CD4-positive, alpha-beta T cell treated with Interleukin-4 for 1 hour (primary cell): ENCODE data around the gene SLC19A1.

Source experiments
- DNase-seq, 2 donors: peaks; one replicate each; pipeline ENCODE4 v3.0.0-alpha.2; 2020 to 2022

The SLC19A1 gene

DNA sequence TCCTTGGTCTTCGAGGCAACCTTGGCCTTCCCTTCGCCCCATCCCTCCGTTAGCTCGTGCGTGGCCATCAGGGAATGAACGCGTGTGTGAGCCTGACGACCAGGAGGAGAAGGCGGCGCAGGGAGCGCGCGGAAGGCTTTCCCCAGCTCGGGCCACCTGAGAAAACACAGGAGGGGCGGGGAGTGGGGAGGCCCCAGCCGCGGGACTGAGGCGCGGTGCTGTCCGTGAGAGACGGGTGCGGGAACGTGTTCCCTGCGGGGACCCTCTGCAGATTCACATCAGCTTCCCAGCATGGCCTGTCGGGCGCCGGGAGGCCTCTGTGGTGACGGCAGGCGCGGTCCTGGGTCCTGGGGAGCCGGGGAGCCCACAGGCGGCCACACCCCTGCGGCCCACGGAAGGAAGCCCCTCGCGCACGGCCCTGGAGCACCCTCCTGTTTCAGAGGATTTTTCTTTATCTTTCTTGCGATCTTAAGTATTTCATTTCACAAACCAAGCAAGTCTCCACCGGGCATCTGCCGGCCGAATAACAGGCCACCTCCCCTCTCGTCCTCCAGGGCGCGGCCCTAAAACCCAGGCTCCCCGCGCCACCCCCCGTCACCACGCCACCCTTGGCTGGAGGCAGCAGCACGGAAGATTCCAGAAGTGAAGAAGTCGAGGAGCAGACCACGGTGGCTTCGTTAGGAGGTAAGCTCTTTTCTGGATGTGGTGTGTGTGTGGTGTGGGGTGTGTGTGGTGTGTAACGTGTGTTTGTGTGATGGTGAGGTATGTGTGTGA is 66.3 kb downstream of the SLC19A1 start:
- no peak for DNase-seq

DNA sequence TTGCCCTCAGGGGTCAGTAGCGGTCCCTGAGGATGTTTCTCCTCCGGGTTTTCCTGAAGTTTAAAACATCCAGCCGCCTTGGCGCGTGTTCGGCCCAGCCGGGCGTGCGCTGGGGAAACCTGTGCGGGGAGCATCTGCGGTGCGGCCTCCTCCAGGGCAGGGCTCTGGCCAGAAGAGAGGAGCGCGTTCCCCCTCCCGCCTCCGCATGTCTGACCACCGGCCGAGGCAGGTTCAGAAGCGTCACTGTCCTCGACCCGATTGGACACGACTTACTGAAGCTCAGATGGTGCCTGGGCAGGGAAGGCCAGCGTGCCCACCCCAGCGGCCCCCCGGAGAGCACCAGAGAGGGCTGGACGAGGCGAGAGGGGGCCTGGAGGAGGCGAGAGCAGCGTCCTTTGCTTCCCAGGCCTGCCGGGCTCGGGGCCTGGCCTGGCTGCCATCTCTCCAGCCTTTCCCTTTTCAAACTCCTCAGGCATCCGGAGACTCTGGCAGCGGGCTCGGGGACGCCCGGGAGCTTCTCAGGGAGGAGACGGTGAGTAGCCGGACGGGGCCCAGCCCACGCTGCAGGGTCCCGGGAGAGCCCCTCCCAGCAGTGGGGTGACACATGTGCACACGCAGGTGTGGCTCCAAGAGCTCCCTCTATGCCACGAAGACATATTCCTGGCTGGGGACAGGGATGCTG is 67.1 kb downstream of the SLC19A1 start:
- no peak for DNase-seq

- no peak for DNase-seq
Observed at GRCh38 chr21:45474323-45474950, 67.8 kb downstream of the SLC19A1 start.

DNA sequence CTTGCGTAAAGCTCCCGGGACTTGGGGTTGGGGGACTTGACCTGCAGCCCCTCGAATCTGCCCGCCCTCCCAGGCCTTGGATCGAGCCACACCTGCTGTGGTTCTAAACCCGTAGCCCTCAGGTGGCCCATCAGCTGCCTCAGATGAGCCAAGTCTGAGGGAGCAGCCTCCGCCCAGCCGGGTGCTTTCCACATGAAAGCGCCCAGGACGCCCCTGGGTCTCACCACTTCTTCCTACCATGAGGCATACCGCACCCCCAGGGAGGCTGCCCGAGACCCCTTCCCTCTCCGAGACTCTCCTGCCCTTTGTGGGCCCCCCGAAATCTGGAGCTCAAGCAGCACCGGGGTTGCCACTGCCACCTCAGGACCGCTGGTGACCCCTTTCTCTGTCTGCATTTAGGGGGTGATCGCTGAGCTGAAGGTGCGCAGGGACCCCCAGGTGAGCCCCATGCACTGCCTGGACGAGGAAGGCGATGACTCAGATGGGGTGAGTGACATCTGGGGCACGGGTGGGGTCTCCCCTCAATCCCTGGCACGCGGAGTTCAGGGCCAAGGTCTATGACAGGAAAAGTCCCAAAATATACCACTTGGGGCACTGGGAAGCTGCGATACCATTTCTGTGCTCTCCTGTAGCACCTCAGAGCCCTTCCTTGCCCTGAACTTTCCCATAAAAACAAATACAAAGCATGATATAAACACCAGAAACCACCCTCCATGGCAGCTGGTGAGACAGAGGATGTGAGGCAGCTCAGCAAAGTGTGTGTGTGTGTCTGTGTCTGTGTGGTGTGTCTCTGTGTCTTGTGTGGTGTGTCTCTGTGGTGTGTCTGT is 68.5 kb downstream of the SLC19A1 start:
- no peak for DNase-seq

- no peak for DNase-seq
Observed at GRCh38 chr21:45472445-45473365, 69.5 kb downstream of the SLC19A1 start.

DNA sequence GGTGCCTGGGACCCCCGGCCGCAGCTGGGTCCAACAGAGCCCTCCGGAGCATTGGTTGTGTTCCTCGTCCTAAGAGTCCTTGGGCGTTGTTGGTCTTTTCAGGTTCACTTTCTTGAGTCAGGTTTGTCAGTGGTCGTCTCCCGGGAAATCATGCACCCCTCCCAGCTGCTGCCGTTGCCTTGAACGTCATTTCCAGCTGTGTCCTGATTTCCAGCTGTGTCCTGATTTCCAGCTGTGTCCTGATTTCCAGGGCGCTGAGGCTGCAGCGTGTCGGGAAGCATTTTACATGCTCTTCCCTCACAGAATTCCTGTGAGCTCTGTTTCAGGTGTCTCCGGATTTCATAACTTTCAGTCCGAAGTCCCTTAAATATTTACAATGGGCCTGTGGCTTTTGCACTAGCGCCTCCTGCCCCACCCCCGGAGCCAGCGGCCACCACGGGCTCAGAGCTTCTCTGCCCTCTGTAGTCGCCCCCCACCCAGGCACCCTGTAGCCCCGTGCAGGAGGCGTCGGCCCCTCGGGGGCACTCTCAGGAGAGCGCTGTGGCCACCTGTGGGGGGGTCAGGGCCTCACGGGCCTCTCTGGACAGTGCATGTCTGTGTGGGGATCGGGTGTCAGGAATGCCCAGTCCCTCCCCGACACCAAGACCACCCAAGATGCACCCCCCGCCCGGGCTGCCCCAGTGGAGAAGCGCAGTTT is 70.6 kb downstream of the SLC19A1 start:
- DNase-seq = no peak

GRCh38 chr21:45470773-45471524 is 71.3 kb downstream of the SLC19A1 start:
- DNase-seq = peak; percentile 31 to 39

- no peak for DNase-seq
Observed at GRCh38 chr21:45470087-45470515, 72.1 kb downstream of the SLC19A1 start.

GRCh38 chr21:45469273-45470086 is 72.8 kb downstream of the SLC19A1 start:
- DNase-seq = no peak

DNA sequence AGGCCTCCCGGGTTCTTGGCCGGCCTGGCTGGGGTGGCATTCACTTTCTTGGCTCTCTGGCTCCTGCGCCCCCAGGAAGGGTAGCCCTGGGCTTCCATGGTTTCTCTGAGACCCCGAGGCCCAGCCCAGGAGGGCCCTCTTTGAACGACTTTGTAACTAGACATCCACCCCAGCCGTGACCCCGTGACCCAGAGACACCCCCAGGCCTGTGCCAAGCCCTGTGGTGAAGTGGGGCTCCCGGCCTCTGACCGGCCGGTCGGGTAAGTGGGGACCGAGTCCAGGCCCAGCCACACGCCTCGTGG is 73.3 kb downstream of the SLC19A1 start:
- DNase-seq = no peak

DNA sequence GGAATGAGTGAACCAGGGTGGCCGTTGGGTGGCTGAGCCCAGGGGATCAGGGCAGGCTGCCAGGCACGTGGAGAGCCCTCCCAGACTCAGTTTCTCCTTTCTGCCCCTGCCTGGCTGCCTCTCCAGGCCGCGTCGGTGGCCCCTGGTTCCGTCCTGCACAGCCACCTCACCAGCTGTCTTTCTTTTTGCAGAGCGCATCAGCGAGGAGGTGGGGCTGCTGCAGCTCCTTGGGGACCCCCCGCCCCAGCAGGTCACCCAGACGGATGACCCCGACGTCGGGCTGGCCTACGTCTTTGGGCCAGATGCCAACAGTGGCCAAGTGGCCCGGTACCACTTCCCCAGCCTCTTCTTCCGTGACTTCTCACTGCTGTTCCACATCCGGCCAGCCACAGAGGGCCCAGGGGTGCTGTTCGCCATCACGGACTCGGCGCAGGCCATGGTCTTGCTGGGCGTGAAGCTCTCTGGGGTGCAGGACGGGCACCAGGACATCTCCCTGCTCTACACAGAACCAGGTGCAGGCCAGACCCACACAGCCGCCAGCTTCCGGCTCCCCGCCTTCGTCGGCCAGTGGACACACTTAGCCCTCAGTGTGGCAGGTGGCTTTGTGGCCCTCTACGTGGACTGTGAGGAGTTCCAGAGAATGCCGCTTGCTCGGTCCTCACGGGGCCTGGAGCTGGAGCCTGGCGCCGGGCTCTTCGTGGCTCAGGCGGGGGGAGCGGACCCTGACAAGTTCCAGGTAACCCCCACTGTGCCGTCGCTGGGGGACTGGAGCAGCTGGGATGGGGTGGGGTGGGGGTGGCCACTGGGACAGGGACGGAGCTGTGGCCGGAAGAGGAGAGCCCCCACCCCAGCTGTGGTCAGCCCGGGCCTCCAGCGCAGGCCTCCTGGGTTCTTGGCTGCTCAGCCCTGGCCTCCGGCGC is 73.9 kb downstream of the SLC19A1 start:
- DNase-seq = no peak

DNA sequence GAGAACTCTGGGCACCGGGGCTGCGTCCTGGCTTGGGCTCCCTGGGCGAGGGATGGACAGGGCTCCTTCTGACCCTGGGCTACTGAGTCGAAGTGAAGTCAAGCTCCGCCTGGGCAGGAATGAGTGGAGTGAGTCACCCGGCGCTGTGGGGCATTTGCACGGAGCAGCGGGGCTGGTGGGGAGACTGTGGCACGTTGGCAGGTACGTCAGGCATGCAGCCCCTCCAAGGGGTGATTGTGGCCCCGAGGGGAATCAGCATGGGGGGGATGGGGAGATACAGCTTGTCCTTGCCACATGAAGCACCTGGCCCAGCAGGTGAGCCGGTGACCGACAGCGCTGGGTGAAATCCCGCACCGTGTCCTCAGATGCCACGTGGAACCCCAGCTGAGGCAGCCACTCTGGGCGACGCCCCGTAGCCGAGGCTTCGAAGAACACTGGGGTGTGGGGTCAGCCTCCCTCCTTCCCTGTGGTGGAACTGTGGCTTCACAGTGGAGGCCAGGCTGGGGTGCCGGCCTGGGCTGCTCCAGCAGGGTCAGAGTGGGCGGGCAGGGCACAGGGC is 74.9 kb downstream of the SLC19A1 start:
- DNase-seq = no peak

GRCh38 chr21:45466330-45467220 is 75.7 kb downstream of the SLC19A1 start:
- no peak for DNase-seq

- DNase-seq = no peak
Observed at GRCh38 chr21:45465611-45466329, 76.5 kb downstream of the SLC19A1 start.

DNA sequence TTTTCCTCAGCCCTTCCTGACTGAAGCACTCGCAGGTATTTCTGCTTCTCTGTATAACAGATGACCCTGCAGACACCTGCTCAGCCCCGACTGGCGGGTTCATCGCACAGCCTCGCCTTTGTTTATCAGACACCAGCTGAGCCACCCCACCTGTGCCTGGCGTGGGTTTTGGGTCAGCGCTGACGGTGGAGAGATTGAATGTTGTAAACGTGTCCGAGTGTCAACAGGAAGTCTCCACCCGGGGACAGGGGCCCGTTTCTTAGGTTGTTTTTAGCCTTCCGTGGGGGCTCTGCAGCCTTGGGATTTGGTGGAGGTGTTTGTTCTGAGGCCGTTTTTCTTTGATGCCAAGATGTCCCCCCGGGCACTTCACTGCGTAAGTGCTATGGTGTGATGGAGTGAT is 77.1 kb downstream of the SLC19A1 start:
- DNase-seq = no peak

- DNase-seq = no peak
Observed at GRCh38 chr21:45464309-45464708, 77.9 kb downstream of the SLC19A1 start.

DNA sequence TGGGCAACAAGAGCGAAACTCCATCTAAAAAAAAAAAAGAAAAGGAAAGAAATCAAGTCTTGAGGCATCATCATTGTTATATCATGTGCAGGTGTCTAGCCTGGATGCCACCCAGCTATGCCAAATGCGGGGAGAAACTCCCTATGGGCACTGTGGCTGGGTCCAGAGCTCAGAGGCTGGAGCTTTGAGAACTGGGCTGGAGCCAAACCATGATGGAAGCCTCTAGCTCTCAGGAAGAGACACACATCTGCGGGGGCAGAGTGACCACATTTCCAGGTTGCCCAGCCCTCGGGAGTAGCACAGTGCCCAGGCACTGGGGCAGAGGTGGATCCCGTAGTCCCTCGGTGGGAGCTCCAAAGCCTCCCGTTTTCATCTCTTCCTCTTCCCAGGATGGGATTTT is 78.4 kb downstream of the SLC19A1 start:
- DNase-seq = no peak
